ENCODE data around the gene KLF16. TPM values are rescaled to one million over a fixed set of nuclear protein-coding genes. Genes with fewer than 3 reads are reported as not detected.

KLF16 gene
- total and polyA plus RNA-seq, 2 experiments from 2014 or later, result 8.9 to 20.2 TPM

- TF ChIP-seq ZNF462 (CRISPR knock-in tag; IDR thresholded peaks at IDR 0.05) (no peak), CTCF (conservative IDR thresholded peaks at IDR 0.05; ENCODE audit: low read depth in 2 of 2) (no peak)
These were observed 31.2 kb downstream of the KLF16 start (continued) for GRCh38 chr19:1832046-1832663.

- no peak overlapping the region for H3K4me3 Mint-ChIP-seq
- no peak for TF ChIP-seq ETS1 (IDR thresholded peaks at IDR 0.05)
- TF ChIP-seq REST (IDR thresholded peaks at IDR 0.05; ENCODE audit: unreplicated experiment), result no peak
- TF ChIP-seq EZH2phosphoT487 (IDR thresholded peaks at IDR 0.05; ENCODE audit: unreplicated experiment), result no peak
- no peak for TF ChIP-seq NANOG (IDR thresholded peaks at IDR 0.05; ENCODE audit: borderline replicate concordance)
- no peak for TF ChIP-seq STAT1 (IDR thresholded peaks at IDR 0.05; ENCODE audit: unreplicated experiment)
- no peak for TF ChIP-seq ZNF114 (CRISPR knock-in tag; IDR thresholded peaks at IDR 0.05)
- no peak for TF ChIP-seq CREB1 (CRISPR knock-in tag; IDR thresholded peaks at IDR 0.05; ENCODE audit: low read depth)
- TF ChIP-seq JUNB (IDR thresholded peaks at IDR 0.05; ENCODE audit: unreplicated experiment), result no peak
- TF ChIP-seq POLR2AphosphoS5 (IDR thresholded peaks at IDR 0.05; ENCODE audit: low read depth), result no peak
These were observed 32.4 kb downstream of the KLF16 start for GRCh38 chr19:1830978-1831377.

More at GRCh38 chr19:1830978-1831377, 32.4 kb downstream of the KLF16 start:
- Mint-ChIP-seq H3K4me1 (peaks cover 3% of the 10 kb centered on the region; the same call in 2 of the 3 replicates), H3K27me3 (ENCODE audit: insufficient read depth, low read depth, poor library complexity) (peaks cover 10% of the 10 kb centered on the region), H3K27ac (no peak overlapping the region), H3K9me3 (no peaks in the 10 kb centered on the region), H3K36me3 (ENCODE audit: low read depth) (peaks cover 4% of the 10 kb centered on the region; the same call in 2 of the 3 replicates)
- no peak for DNase-seq (ENCODE audit: low spot score)
- Histone ChIP-seq H3K9me2 (ENCODE audit: insufficient read depth) (no peaks in the 10 kb centered on the region), H3K4me2 (no peak overlapping the region), H4K20me1 (replicated peaks; ENCODE audit: insufficient read depth) (peaks cover 12% of the 10 kb centered on the region), H3K27me3 (ENCODE audit: insufficient read depth) (no peaks in the 10 kb centered on the region), H3K79me2 (replicated peaks; ENCODE audit: insufficient read depth) (peaks cover 34% of the 10 kb centered on the region), H3F3A (replicated peaks; ENCODE audit: low read depth) (0 out of 2 replicates have a peak, but pooled peaks cover under 1% of the 10 kb centered on the region), H3K4me3 (no peak overlapping the region), H3K36me3 (ENCODE audit: insufficient read depth) (no peaks in the 10 kb centered on the region), H3K4me1 (ENCODE audit: insufficient read depth) (no peaks in the 10 kb centered on the region), H3K27ac (ENCODE audit: low read depth) (no peak overlapping the region), H2AFZ (no peak overlapping the region)
- no peak for ATAC-seq

Measured in GM23338 (cell line).